B cell (primary cell): ENCODE measurements around the gene ACSM2B.

Source experiments
- EZH2 ChIP-seq: IDR thresholded peaks from 2 replicates; pipeline ENCODE4 v1.6.1; 2012; ENCODE audit warnings: borderline replicate concordance, low read depth, mild to moderate bottlenecking, moderate library complexity, low read length; ENCODE audit not compliant: insufficient read depth, poor library complexity, severe bottlenecking
- TF ChIP-seq, protein P1 (sequence below): fragments of 200-600 bp; IDR thresholded peaks from one replicate; pipeline ENCODE4 v1.8.0; 2022; ENCODE audit warnings: antibody characterized with exemption, mild to moderate bottlenecking

DNA sequence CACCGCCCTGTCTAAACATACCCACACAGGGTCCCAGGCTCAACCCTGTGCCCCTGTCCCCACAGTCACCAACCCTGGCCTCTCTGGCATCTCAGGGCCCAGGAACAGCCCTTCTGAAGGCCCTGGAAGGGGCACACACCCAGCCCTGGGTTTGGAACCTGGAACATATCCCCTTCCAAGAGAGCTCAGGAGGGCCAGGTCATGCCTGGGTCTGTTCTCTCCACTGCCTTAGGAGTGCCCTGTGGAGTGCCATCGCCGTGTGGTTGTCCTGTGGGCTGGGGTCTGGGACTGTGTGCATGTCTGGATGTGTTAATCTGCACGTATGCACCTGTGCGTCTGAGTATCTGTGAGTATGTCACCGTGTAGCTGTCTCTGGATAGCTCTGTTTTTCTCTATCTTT, 45.2 kb upstream of the ACSM2B start:
- TF ChIP-seq, protein P1, sequence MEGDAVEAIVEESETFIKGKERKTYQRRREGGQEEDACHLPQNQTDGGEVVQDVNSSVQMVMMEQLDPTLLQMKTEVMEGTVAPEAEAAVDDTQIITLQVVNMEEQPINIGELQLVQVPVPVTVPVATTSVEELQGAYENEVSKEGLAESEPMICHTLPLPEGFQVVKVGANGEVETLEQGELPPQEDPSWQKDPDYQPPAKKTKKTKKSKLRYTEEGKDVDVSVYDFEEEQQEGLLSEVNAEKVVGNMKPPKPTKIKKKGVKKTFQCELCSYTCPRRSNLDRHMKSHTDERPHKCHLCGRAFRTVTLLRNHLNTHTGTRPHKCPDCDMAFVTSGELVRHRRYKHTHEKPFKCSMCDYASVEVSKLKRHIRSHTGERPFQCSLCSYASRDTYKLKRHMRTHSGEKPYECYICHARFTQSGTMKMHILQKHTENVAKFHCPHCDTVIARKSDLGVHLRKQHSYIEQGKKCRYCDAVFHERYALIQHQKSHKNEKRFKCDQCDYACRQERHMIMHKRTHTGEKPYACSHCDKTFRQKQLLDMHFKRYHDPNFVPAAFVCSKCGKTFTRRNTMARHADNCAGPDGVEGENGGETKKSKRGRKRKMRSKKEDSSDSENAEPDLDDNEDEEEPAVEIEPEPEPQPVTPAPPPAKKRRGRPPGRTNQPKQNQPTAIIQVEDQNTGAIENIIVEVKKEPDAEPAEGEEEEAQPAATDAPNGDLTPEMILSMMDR = no peak
- no peak for TF ChIP-seq EZH2
